Trophoblast cell (in vitro differentiated cells and primary cell): ENCODE data around the gene GLTP.
A peak's percentile ranks its signal among the peaks of the same experiment; 100 is the strongest.

ENCODE experiments used
- DNase-seq, 2 donors: peaks; one replicate each; pipeline ENCODE4 v3.0.0-alpha.2; 2016
- H2AFZ ChIP-seq: 2 replicates; pipeline ENCODE4 v1.6.1; 2013; ENCODE audit warnings: low read length, moderate library complexity, mild to moderate bottlenecking; ENCODE audit not compliant: insufficient read depth, poor library complexity
- H2AK5ac ChIP-seq: 2 replicates; pipeline ENCODE4 v1.6.1; 2013; ENCODE audit warnings: mild to moderate bottlenecking, low read length
- H2BK120ac ChIP-seq: 2 replicates; pipeline ENCODE4 v1.6.1; 2013; ENCODE audit warnings: low read length, mild to moderate bottlenecking, moderate library complexity; ENCODE audit not compliant: insufficient read depth, poor library complexity
- H2BK12ac ChIP-seq: 2 replicates; pipeline ENCODE4 v1.6.1; 2013; ENCODE audit warnings: mild to moderate bottlenecking, low read length, moderate library complexity
- H2BK5ac ChIP-seq: 2 replicates; pipeline ENCODE4 v1.6.1; 2013; ENCODE audit warnings: low read length, low read depth, moderate library complexity, mild to moderate bottlenecking; ENCODE audit not compliant: poor library complexity
- H3K14ac ChIP-seq: 2 replicates; pipeline ENCODE4 v1.6.1; 2013; ENCODE audit warnings: mild to moderate bottlenecking, low read length
- H3K18ac ChIP-seq: 2 replicates; pipeline ENCODE4 v1.6.1; 2013; ENCODE audit warnings: mild to moderate bottlenecking, low read length
- H3K23ac ChIP-seq: 2 replicates; pipeline ENCODE4 v1.6.1; 2013; ENCODE audit warnings: low read length
- H3K27ac ChIP-seq: 2 replicates; pipeline ENCODE4 v1.5.1; 2013; ENCODE audit warnings: low read depth, mild to moderate bottlenecking, inconsistent platforms, low read length, moderate library complexity
- H3K27me3 ChIP-seq: 2 replicates; pipeline ENCODE4 v1.6.1; 2013; ENCODE audit warnings: inconsistent platforms, mild to moderate bottlenecking, low read length, moderate library complexity; ENCODE audit not compliant: insufficient read depth
- H3K36me3 ChIP-seq, 2 experiments: 1 replicate in 1 of 2; 2 replicates in 1 of 2; pipeline ENCODE4 v1.6.1; 2013; ENCODE audit warnings: low read length in 2 of 2, mild to moderate bottlenecking in 2 of 2, moderate library complexity in 1 of 2; ENCODE audit not compliant: insufficient read depth in 2 of 2, control insufficient read depth in 1 of 2
- H3K4ac ChIP-seq: 2 replicates; pipeline ENCODE4 v1.6.1; 2013; ENCODE audit warnings: low read depth, mild to moderate bottlenecking, low read length, moderate library complexity
- H3K4me1 ChIP-seq, 2 experiments: 1 replicate in 1 of 2; 2 replicates in 1 of 2; pipeline ENCODE4 v1.6.1; 2013; ENCODE audit warnings: low read length in 2 of 2, mild to moderate bottlenecking in 2 of 2, moderate library complexity in 1 of 2; ENCODE audit not compliant: insufficient read depth in 2 of 2, control insufficient read depth in 1 of 2
- H3K4me2 ChIP-seq: 2 replicates; pipeline ENCODE4 v1.6.1; 2013; ENCODE audit warnings: inconsistent platforms, mild to moderate bottlenecking, low read length, moderate library complexity
- H3K4me3 ChIP-seq: 2 replicates; pipeline ENCODE4 v1.5.1; 2013; ENCODE audit warnings: mild to moderate bottlenecking, low read depth, low read length, inconsistent platforms
- H3K79me1 ChIP-seq: one replicate; pipeline ENCODE4 v1.6.1; 2013; ENCODE audit warnings: low read length
- H3K79me2 ChIP-seq: 2 replicates; pipeline ENCODE4 v1.6.1; 2013; ENCODE audit warnings: low read length, mild to moderate bottlenecking; ENCODE audit not compliant: control insufficient read depth, insufficient read depth, poor library complexity
- H3K9ac ChIP-seq: 2 replicates; pipeline ENCODE4 v1.6.1; 2013; ENCODE audit warnings: mild to moderate bottlenecking, low read length
- H3K9me3 ChIP-seq: 2 replicates; pipeline ENCODE4 v1.6.1; 2013; ENCODE audit warnings: low read depth, mild to moderate bottlenecking, control low read depth, inconsistent platforms, low read length; ENCODE audit not compliant: insufficient read depth
- H4K12ac ChIP-seq: 2 replicates; pipeline ENCODE4 v1.6.1; 2013; ENCODE audit warnings: low read depth, mild to moderate bottlenecking, low read length, moderate library complexity
- H4K8ac ChIP-seq: 2 replicates; pipeline ENCODE4 v1.6.1; 2013; ENCODE audit warnings: low read depth, mild to moderate bottlenecking, low read length, moderate library complexity
- H4K91ac ChIP-seq: one replicate; pipeline ENCODE4 v1.6.1; 2013; ENCODE audit warnings: low read depth, mild to moderate bottlenecking, low read length, moderate library complexity
- WGBS: extraction: QIAGEN DNeasy Blood & Tissue Kit; methylation state at CpG from one replicate; pipeline ENCODE4 v1.1.7; 2013; ENCODE audit warnings: missing lambda C conversion rate; ENCODE audit not compliant: insufficient read length, insufficient coverage; ENCODE audit errors: extremely low coverage; 5-methylcytosine and 5-hydroxymethylcytosine counted together

GLTP gene

GRCh38 chr12:109879351-109880042 lies 844 bp downstream of the GLTP start:
- no peaks in the 10 kb centered on the region for H3K36me3 ChIP-seq
- peak overlapping the region; percentile 50 for H2AK5ac ChIP-seq
- peaks cover 5% of the 10 kb centered on the region for H3K79me1 ChIP-seq
- peak overlapping the region; percentile 86 for H3K4me3 ChIP-seq
- peak in 1 of 2 donors; percentile 30 for DNase-seq
- H3K14ac ChIP-seq: peak overlapping the region; percentile 90
- H3K4me2 ChIP-seq: peak overlapping the region; percentile 84
- peak overlapping the region; percentile 92 for H4K12ac ChIP-seq
- no CpG with 5 or more reads among the region's 13 CpGs for WGBS
- H3K4ac ChIP-seq: peak overlapping the region; percentile 7
- peak overlapping the region; percentile 78 for H2AFZ ChIP-seq
- no peaks in the 10 kb centered on the region for H3K27me3 ChIP-seq
- peak overlapping the region; percentile 83 for H3K18ac ChIP-seq
- H2BK12ac ChIP-seq: no peak overlapping the region
- H3K4me1 ChIP-seq: peaks cover 14 to 18% of the 10 kb centered on the region in 2 experiments
- peak overlapping the region; percentile 90 for H2BK120ac ChIP-seq
- H3K27ac ChIP-seq: no peak overlapping the region
- peaks cover 3% of the 10 kb centered on the region for H3K79me2 ChIP-seq
- H4K8ac ChIP-seq: peak overlapping the region; percentile 94
- peak overlapping the region; percentile 11 for H3K9ac ChIP-seq
- peak overlapping the region; percentile 3 for H2BK5ac ChIP-seq
- no peaks in the 10 kb centered on the region for H3K9me3 ChIP-seq
- H4K91ac ChIP-seq: peak overlapping the region; percentile 87
- no peak overlapping the region for H3K23ac ChIP-seq

- no peak for DNase-seq
- H3K36me3 ChIP-seq: no peaks in the 10 kb centered on the region
- no CpG with 5 or more reads among the region's 7 CpGs for WGBS
- H2AFZ ChIP-seq: no peak overlapping the region
- H3K14ac ChIP-seq: no peak overlapping the region
- H3K4me1 ChIP-seq: peaks cover 14 to 18% of the 10 kb centered on the region in 2 experiments
- H2BK5ac ChIP-seq: no peak overlapping the region
- H3K4me2 ChIP-seq: peak overlapping the region; percentile 84
- no peak overlapping the region for H4K12ac ChIP-seq
- H3K9ac ChIP-seq: no peak overlapping the region
- no peak overlapping the region for H3K4me3 ChIP-seq
- H4K8ac ChIP-seq: no peak overlapping the region
- peaks cover 5% of the 10 kb centered on the region for H3K79me1 ChIP-seq
- no peak overlapping the region for H3K4ac ChIP-seq
- H3K18ac ChIP-seq: no peak overlapping the region
- no peak overlapping the region for H2BK12ac ChIP-seq
- H3K27ac ChIP-seq: no peak overlapping the region
- H3K79me2 ChIP-seq: peaks cover 3% of the 10 kb centered on the region
- no peak overlapping the region for H3K23ac ChIP-seq
- H4K91ac ChIP-seq: no peak overlapping the region
- H3K27me3 ChIP-seq: no peaks in the 10 kb centered on the region
- no peak overlapping the region for H2BK120ac ChIP-seq
- no peaks in the 10 kb centered on the region for H3K9me3 ChIP-seq
- H2AK5ac ChIP-seq: no peak overlapping the region
These were observed 1.6 kb downstream of the GLTP start for GRCh38 chr12:109878749-109879148.

- H3K27ac ChIP-seq: no peak overlapping the region
- H2BK5ac ChIP-seq: no peak overlapping the region
- no peak overlapping the region for H4K8ac ChIP-seq
- no peak overlapping the region for H3K14ac ChIP-seq
- peaks cover 5% of the 10 kb centered on the region for H3K79me1 ChIP-seq
- H2AFZ ChIP-seq: no peak overlapping the region
- peaks cover 14 to 18% of the 10 kb centered on the region in 2 experiments for H3K4me1 ChIP-seq
- H3K36me3 ChIP-seq: no peaks in the 10 kb centered on the region
- DNase-seq: no peak
- no peak overlapping the region for H2BK12ac ChIP-seq
- no peak overlapping the region for H4K12ac ChIP-seq
- no CpG with 5 or more reads among the region's 3 CpGs for WGBS
- no peak overlapping the region for H3K4me2 ChIP-seq
- H3K79me2 ChIP-seq: peaks cover 3% of the 10 kb centered on the region
- no peak overlapping the region for H3K4me3 ChIP-seq
- H3K9ac ChIP-seq: no peak overlapping the region
- H3K4ac ChIP-seq: no peak overlapping the region
- H2BK120ac ChIP-seq: no peak overlapping the region
- H4K91ac ChIP-seq: no peak overlapping the region
- H3K9me3 ChIP-seq: no peaks in the 10 kb centered on the region
- no peak overlapping the region for H3K18ac ChIP-seq
- no peaks in the 10 kb centered on the region for H3K27me3 ChIP-seq
- no peak overlapping the region for H2AK5ac ChIP-seq
- no peak overlapping the region for H3K23ac ChIP-seq
These were observed 2.1 kb downstream of the GLTP start for GRCh38 chr12:109878247-109878625.

GRCh38 chr12:109877504-109878246 lies 2.7 kb downstream of the GLTP start:
- H3K27me3 ChIP-seq: no peaks in the 10 kb centered on the region

More at GRCh38 chr12:109877504-109878246, 2.7 kb downstream of the GLTP start:
- H3K4me1 ChIP-seq: peaks cover 14 to 18% of the 10 kb centered on the region in 2 experiments
- H3K4me2 ChIP-seq: no peak overlapping the region
- no peak overlapping the region for H4K12ac ChIP-seq
- no peaks in the 10 kb centered on the region for H3K36me3 ChIP-seq
- no peak overlapping the region for H3K18ac ChIP-seq
- no CpG with 5 or more reads among the region's 10 CpGs for WGBS
- H2BK120ac ChIP-seq: no peak overlapping the region
- no peak overlapping the region for H3K9ac ChIP-seq
- H2BK12ac ChIP-seq: no peak overlapping the region
- DNase-seq: no peak
- H4K8ac ChIP-seq: no peak overlapping the region
- no peak overlapping the region for H3K14ac ChIP-seq
- no peak overlapping the region for H2BK5ac ChIP-seq
- H3K27ac ChIP-seq: no peak overlapping the region
- H3K9me3 ChIP-seq: no peaks in the 10 kb centered on the region
- no peak overlapping the region for H2AK5ac ChIP-seq
- H3K23ac ChIP-seq: no peak overlapping the region
- no peak overlapping the region for H4K91ac ChIP-seq
- H3K4me3 ChIP-seq: no peak overlapping the region
- no peak overlapping the region for H2AFZ ChIP-seq
- H3K79me1 ChIP-seq: peaks cover 5% of the 10 kb centered on the region
- H3K4ac ChIP-seq: no peak overlapping the region
- peaks cover 3% of the 10 kb centered on the region for H3K79me2 ChIP-seq
